GM21390 (cell line): ENCODE measurements around the gene DEPP1.

Source experiments
- ATAC-seq: cut with Tn5 transposase; IDR thresholded peaks from one replicate; pipeline ENCODE4 v1.9.1; 2021; ENCODE audit not compliant: unreplicated experiment

Gene DEPP1

DNA sequence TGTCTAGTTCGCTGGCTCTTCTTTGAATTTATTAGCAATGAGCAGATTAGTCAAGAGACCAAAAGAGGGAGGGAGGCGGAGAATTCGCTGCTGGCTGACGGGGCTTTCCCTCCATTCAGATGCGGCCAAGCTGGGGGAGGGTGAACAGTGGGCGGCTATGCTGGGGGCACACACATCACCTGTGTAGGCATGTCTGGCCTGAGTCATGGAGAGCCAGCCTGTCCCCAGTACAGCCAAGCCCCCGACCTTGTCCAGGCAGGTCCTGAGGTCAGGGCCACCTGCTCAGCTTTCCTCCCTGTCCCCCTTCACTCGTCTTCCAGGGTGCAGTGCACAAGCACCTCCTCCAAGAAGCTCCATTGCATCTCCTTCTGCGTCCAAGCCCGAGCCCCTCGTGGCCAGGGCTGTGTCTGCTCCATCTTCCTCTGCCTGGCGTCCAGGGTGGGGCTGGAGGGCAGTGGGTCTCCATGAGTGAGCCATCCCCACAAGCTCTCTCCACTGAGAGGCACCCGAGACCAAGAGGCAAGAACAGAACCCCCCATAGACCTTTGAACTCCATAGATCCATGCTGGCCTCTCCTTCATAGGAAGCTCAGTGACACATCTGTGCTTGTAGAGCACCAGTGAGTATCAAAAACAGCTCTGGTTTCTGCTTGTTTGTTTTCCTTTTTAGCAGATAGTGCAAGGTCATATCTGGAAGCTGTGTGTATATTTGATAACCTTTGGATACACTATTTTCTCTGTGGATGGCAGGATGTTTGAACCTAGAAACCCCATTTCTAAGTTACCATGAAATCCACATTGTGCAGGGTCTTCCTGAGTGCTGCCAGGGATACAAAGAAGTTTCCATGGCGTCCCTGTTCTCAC is 1.9 kb upstream of the DEPP1 start:
- ATAC-seq = no peak

DNA sequence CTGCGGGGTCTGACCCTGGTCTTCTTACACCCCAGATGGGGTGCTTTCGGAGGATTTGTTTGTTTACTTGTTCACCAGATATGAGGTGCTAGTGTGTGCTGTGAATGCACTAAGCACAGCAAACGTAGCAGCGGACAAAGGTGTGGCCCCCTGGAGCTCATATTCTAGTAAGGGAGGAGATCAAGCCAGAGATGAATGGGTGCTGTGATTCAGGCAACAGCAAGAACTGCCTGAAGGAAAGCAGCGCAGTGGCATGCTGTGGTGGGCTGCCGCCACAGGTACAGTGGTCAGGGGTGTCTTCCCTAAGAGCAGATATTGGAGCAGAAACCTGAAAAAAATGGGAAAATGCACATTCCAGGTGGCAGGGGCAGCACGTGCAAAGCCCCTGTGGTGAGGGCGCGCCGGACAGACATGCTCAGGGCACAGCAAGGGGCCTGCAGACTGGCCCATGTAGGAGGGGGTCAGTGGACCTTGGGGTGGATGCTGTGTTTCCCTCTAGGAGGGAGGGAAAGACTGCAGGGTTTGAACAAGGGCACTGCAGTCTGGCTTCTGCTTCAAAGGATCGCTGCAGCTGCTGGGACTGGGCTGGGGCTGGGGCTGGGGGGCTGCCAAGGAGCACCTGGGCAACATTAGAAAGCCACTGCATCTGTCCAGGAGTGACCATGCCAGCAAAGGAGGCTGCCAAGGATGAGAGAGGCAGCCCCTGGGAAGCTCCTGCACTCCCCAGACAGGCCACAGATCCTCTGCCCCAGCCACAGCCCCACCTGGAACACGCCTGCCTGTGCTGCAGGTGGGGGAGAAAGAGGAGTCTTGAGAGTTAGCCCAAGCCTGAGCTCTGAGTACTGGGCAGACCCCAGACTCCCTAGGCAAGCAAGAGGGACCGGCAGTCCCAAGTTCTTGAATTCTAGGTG is 927 bp upstream of the DEPP1 start:
- ATAC-seq = no peak

DNA sequence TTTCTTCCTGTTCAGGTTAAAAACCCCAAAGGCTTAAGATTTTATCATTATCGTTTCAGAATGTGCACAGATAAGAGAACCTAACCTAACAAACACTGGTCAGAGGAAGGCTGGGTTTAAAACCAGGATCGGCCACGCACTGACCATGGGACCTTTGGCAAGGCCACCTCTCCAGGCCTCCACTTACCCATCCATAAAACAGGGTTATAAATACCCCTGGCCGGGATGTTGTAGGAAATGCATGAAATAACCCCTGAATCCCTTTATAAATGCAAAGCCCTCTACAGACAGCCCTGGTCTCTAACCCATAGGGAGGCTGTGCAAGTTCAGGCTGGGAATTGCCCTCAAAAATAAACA is 418 bp downstream of the DEPP1 start:
- no peak for ATAC-seq

DNA sequence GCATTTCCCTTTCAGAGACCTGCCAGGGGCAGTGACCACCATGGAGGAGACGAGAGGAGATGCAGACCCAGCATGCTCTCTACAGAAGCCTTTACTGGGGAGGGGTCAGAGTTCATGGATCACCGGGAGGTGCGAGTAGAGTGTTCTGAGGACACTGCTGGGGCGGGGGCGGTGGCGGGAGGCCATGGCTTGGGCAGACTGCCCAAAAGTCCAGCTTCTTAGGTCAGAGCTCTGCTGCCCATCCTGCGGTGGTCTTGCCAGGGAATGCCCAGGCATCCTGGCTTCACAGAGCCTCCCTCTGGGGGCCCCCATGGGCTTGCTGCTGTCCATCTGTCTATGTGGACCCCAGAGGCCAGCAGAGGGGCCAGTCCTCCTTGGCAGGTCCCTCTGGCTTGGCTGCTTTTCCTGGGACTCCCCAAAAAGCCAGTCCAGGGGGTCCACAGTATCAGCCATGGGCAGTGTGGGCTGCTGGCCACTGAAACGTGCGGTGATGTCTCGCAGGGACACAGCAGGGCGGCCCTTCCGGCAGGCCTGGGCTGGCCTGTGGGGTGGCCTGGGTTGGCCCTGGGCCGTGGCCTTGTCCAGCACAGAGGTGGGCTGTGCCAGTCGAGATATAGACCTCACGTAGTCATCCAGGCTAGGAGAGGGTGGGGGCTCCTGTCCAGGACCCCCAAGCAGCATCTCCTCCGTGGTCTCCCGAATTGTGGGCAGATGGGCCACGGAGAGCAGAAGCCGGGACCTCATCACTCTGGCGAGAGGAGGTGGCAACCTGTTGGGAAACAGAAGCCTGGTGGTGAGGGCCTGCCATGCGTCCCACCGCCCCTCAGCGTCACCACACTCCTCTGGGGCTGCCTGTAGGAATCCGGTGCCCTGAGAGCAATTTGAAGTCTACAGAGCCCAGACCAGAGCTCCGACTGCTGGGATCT is 1.1 kb downstream of the DEPP1 start:
- ATAC-seq = no peak

DNA sequence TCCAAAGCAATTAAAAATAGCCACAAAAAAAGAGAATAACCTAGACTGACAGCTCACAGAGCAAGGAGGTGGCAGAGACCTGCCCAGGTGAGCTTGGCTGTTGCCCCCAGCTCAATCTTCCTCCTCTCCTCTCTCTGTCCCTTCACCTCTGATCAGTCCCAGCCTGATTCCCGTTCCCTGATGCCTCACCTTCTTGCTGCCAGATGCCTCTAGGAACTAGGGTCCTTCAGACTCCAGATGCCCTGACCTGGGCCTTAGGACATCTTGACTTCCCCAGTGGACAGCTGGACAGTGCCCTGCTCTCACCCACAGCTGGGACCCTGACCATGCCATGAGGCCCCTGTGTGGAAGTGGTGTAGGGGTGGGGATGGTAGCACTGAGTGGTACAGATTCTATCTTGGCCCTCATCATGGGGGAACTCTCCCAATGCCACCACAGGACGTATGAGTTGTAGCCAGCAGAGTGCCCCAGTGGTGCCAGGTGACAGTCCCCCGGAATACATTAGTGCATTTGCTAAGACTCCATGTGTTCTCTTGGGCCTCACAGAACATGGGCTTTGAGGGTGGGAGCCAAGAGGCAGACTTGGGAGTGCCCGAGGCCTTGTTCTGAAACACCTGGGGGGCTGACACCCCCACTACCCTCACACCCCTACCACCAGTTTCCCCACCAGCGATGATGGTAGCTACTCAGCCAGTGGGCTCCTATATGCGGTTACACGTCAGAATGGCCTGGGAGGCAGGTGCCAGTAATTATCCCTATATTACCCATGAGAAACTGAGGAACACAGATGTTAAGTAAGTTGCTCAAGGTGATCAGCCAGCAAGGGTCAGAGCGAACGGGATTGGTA is 2.0 kb downstream of the DEPP1 start:
- ATAC-seq = no peak

DNA sequence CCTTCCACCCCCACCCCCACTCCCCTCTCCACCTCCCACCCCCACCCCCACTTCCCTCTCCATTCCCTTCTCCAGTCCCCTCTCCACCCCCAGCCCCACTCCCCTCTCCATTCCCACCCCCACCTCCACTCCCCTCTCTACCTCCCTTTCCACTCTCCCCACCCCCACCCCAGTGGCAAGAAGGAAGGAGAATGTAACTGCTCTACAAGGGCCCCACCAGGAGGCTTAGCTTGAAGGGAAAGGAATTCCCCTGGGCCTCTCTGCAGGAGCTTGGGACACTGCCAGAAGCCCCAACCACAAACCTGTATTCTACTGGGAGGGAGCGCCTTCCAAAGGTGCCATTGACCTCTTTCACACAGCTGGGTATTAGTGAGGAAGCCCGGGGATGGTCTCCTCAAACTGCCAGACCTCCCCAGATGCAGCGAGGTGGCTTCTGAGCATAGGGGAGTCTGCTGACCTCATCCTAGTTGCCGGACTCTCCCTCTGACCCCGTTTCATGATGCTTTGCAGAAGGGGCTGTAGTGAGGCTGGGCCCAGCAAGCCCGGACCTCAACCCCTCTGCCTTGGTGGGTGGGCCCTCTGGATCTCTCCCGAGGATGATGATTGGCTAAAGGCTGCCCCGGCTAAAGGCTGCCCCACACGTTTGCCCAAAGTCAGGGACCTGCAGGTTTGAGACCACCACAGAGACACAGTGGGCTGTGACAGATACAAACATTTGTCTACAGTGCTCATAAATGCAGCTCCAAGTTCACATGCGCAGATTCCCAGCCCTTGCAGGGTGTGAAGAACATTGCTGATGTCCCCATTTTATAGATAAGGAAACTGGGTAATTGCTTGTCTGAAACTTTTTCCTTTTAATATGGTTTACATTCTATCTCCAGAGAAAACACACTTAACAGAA is 2.9 kb downstream of the DEPP1 start:
- ATAC-seq = no peak

DNA sequence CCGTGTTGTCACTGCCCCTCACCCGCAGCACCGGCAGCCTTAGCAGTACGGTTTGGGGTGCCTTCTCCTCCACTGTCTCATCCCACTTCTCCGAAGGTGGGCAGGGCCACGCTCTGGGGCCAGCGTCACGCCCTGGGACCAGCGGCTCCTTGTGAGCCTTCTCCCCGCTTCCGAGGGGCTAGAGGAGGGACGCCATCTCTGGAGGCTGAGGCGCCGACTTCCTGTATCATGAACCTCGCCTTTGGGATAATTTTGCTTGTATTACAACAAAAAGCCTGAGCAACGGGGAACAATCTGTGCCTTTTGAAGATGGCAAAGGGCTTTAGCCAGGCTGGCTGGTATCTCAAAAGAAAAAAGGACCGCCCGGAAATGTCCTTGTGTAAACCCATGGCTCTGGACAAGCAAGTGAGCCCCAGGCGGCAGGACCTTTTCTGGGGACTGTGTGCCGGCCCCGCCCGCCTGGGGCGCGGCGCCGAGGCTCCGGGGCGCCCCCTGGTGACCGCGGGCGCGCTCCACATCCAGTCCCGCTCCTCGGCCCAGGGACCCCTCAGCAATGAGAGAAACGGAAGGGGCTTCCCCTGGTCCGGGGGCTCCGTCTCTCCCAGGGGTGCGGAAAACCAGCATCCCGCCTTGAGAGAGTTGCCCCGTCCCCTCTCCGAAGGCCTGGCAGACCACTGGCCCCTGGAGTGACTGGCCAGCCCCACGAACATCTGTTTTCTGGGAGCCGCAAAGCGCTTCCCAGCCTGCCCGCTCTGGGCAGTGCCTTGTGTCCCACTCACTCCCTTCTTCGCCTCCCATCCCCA is 3.8 kb downstream of the DEPP1 start:
- peak; percentile 73 for ATAC-seq

DNA sequence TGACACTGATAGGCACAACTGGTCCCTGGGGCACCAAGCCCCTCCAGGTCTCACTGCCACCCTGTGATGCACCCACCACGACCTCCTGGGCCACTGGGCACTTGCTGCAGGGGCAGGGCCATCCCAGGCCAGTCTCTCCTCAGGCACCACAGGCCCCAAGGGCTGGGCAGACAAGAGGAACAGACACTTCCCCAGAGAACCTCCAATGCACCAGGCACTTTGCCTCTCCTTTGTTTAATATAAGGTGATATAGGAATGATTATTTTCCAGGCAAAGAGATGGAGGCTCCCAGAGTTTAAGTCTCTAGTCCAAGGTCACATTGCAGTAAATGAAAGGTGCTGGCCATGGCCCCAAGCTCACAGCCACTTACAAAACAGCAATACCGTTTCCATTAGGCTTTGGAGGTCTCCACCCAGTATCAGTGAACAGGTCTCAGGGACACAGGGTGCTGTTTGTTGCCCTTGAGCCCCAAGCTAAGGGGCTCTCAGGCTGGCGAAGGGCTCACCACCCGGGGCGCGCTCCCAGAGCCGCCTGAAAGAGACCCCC is 4.5 kb downstream of the DEPP1 start:
- ATAC-seq = no peak

DNA sequence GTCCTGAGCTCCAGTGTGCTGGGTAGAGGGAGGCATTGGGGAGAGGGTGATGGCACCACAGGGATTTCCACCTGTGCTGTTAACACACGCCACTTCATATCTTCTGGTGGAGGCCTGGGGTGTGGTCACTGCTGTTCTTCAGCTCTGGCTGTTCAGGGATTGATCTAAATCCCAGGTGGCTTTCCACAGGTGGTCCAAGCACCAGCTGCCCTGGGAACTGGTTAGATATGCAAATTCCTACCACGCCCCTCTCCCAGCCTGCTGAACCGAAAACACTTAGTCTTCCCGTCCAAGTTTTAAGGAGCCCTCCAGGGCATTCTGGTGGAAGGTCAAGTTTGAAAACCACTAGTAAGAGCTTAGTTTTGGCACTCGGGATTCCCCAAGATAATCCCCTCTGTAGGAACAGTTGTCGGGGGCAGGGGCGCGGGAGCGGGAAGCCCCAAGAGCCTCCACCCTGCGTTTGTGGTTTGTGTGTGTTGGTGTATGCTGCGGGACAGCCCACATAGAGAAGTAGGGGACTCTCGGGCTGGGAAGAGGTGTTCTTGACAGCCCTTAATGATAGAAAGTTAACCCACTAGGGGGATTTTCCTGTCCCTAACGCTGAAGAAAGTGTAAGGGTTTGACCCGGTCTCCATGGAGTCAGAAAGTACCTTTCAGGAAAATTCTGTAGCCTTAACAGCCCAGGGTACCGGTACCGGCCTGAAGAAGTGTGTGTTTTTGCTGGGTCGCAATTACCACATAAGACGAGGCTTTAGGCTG is 5.1 kb downstream of the DEPP1 start:
- no peak for ATAC-seq

DNA sequence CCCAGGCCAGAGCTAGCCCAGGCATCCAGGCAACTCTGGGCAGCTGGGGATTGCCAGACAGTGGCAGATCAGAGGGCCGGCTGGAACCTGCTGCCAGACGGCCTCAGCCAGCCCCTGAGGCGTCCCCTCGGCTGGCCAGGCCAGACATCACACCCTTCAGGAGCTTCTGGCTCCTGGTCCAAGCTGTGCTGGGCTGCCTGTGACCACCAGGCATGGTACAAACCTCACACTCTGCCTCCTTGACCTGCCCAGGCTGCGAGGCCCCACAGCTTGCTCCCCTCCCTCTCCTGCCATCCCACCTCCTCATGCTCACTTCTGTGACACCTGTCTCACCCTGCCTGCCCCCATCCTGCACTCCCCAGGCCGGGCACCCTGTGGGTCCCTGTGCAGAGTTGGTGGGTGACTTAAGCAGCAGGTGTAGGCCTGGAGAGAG is 5.7 kb downstream of the DEPP1 start:
- no peak for ATAC-seq

DNA sequence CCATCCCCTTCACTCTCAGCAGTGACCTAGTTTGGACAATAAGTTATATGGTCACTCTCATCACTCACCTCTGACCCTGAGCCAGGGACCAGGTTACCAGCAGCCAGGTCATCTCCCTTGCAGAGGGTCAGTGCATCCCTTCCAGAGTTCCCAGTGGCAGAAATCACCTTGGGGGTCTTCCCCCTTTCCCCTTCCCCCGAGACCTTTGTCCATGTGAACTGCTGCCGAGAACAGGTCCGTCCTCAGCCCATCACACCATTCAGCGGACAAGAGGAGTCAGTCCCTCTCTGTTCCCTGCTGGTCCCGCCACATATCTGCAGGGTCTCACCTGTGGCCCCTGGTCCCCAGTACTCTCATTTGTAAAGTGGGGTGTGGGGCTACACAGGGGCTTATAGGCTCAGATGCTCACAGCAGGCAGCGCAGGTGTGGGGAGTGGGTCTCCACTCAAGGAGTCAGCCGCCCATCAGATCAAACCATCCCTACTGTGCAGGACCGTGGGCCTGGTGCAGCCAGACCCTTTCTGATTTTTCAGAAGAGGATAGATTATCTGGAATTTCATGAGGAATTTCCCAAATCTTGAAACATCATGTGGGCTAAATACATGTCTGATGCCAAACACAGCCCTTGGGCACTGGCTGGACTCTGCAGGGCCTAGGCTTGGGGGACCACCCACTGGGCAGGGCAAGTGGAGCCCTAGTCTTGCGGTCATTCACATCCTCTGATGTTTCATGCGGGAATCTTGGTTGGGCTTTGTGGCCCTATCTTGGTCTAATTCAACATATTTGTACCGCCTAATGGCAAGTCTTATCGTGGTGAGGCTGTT is 6.5 kb downstream of the DEPP1 start:
- no peak for ATAC-seq

DNA sequence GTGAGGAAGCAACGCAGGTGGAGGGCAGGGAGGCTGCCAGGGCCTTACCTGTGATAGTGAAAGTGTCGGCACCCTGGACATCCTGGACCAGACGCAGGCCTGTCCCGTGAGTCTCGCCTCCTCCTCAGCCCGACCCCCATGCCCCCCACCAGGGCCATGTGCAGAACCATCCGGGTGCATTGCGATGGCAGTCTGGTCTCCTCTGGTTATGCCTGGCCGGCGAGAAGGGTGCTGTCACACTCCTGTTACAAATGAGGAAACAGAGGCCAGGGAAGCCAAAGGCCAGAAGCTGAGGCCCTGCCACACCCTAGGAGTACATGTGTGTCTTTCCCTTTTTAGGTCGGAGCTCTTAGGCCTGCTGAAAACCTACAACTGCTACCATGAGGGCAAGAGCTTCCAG is 7.2 kb downstream of the DEPP1 start:
- no peak for ATAC-seq

DNA sequence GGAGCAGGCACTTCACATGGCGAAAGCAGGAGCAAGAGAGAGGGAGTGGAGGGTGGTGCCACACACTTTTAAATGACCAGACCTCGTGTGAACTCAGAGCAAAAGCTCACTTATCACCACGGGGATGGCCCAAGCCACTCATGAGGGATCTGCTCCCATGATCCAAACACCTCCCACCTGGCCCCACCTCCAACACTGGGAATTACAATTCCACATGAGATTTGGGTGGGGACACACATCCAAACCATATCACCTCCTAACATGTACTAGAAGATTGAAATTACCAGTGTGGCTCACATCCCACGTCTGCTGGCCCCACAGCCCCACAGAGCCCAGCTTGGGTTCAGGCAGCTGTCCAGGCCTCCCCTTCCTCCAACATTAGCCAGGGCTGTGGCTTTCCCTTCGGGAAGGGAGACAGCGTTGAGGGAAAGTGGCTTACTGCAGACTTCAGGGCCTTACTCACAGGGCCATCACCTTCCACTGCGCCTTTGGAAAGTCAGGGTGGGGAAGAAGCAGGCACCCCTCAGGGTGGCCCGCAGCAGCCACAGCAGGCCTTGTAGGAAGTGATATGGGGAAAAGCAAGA is 7.7 kb downstream of the DEPP1 start:
- ATAC-seq = no peak

DNA sequence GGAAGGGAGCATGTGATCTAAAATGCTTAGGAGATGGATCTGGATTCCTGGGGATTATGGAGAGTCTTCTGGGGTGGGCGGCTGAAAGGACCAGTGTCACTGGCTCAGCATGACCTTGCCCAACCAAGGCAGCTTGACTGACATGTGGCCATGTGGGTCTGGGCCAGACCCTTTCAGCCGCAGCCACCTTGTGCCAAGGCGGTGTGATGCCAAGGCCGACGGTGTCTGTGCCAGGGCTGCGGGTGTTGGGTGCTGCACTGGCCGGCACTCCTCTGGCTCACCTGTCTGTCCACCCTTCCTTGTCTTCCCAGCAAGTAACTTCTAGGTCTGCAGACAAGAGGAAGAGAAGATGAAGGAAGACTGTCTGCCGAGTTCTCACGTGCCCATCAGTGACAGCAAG is 8.8 kb downstream of the DEPP1 start:
- ATAC-seq = no peak

DNA sequence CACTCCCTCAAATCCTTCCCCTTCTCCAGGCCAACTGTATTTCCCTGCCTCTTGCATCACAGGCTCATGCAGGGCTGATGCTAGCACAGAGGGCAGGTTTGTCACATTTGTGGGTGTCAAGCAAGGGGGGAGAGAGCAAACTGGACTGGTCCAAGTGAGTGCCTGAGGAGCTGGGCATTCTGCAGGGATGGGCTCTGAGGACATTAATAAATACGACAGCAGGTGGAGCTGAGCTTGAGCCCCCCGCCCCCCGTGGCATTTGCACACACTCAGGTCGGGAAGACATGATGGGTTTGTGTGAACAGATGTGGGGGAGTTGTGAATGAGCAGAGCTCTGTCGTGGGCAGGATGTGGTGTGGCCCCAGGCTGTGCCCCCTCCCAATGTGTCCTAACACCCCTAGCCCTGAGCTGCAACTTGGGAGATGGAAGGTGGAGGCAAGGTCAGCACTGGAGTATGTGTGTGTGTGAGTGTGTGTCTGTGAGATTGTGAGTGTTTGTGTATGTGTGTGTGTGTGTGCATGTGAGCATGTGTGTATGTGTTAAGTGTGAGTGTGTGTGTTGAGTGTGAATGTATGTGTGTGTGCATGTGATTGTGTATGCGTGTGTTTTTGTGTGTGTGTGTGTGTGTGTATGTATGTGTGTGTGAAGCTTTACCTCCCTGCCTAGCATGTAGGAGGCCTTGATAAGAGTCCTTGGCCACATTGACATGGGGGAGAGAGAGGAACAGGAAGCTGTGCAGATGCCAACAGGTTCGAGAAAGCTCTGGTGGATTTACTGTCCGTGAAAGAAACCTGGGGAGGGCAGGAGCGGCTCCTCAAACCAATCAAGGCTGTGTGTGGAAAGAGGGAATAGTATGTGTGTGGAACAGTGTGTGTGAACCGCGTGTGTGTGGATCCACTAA is 9.9 kb downstream of the DEPP1 start:
- no peak for ATAC-seq
